Stimulated activated CD8-positive, alpha-beta memory T cell treated with anti-CD3 and anti-CD28 coated beads, Interleukin-4, amount 100 ng/mL, for 4 hours (primary cell): ENCODE data around the gene TSBP1.

Experiments used
- DNase-seq, 2 donors: peaks; one replicate each; pipeline ENCODE4 v3.0.0-alpha.2; 2020; ENCODE audit warnings: low read depth in 2 of 2, low spot score in 1 of 2

Gene TSBP1

DNA sequence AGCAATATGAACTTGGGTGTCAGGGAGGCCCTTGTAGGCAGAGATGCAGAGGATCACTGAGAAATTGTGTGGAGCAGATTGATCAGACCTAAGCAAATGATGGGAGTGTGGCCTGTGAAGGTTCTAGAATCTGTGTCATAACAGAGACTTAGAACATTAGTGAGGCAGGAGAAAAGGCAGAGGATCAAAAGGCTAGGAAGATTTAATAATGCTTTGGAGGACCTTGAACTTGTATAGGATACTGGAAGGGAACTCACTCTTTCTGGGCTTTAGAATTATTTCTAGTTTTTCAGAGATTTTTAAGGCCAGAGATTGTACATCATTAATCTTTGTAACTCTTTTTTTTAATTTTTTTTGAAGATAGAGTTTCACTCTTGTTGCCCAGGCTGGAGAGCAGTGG, at the start of gene TSBP1:
Gene TSBP1 (minus strand): TSS at position 101 of the 400 bp plus-strand sequence. CDS start 197 bp downstream, outside the sequence.
- no peak for DNase-seq

DNA sequence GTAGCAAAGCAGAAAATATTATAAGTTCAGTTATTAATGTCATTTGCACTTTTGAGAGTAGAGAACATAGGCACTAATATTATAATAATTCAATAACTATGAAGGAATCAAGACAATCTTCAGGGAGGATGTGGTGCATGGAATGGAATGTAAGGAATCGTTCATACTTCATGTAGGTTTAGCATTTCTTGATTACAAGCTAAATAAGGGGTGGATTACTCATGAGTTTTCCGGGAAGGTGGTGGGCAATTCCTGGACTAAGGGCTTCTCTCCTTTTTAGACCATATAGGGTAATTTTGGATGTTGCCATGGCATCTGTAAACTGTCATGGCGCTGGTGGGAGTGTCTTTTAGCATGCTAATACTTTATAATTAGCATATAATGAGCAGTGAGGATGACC, 44.3 kb upstream of the TSBP1 start:
- DNase-seq = no peak

DNA sequence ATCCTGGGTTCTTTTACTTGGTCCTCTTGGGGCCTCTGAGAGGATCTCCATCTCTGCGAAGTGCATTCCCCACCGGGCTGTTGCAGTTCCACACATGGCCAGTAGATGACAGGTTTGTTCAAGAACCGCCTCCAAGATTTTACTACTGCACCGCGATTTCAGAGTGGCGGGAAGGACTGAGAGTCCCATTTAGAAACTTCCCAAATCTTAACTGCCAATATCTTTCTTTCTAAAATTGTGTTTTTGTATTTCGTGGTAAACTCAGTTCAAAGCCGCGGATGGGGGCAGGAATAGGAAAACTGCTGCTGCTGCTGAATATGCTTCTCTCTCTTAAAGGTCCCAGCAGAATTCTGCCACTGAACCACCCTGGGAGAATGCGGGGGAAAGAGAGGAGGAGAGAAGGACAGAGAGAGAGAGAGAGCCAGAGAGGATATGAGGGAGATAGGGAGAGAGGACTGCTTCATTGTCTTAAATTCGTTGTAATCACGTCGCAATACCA, 43.9 kb upstream of the TSBP1 start:
- peak; percentile 43 to 68 for DNase-seq

DNA sequence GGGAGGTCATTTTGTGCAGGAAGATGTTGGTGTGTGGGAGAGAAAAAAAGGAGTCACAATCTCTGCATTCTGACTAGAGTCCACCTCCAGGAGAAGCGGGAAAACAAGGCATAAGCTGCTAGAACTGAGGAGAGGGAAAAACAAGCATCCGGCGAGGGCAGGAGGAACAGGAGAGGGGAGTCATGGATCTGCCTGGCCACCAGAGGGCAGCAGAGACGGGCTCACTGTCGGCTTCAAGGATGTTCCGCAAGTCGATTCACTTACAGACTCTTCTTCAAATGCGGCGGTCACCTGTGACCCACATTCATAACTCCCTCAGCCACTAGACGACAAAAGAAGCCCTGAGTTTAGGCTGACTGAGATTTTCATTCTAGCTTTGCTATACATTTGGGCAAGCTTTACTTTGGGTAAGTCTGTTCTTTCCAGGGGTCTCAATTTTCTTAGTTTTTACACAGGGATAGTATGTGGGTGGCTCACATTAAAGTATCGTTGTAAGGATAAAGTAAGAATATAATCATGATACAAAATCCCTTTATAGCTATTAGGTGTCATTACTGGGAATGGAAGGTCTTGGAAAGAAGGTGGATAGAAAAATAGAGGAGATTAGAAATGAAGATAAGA, 41.8 kb upstream of the TSBP1 start:
- peak; percentile 70 to 73 for DNase-seq

DNA sequence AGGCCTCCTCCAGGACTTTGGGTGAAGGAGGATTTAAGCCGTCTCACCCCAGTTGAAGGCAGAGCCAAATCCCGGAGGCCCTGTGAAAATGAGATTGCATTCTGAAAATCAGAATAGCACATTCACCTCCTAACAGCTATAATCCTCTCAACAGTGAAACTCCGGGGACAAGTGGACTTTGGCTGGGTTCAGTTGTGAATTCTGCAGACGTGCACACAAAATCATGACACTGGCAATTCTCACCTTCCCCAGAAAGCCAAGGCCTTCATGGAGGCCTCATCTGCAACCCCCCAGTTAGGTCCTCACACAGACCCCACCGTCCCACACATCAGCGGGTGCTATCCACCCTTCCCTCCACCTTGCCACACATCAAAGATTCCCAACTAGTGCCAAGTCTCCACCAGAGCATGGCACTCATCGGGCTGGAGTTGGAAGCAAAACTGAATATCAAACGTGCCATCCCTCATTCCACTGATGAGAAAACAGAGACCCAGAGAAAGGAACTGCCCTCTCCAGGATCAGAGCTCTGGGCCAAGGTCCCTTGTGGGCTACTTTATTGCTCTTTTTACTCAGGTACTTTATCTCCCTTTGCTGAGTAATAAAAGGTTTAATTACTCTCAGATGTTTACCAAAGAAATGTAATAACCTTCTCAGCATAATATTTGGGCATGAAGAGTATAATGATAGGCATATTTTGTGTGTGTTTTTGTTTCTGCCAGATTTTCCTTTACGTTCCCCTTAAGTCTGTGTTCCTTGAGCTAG, 40.0 kb upstream of the TSBP1 start:
- DNase-seq = no peak

GRCh38 chr6:32410906-32411305, 39.2 kb upstream of the TSBP1 start:
- no peak for DNase-seq

DNA sequence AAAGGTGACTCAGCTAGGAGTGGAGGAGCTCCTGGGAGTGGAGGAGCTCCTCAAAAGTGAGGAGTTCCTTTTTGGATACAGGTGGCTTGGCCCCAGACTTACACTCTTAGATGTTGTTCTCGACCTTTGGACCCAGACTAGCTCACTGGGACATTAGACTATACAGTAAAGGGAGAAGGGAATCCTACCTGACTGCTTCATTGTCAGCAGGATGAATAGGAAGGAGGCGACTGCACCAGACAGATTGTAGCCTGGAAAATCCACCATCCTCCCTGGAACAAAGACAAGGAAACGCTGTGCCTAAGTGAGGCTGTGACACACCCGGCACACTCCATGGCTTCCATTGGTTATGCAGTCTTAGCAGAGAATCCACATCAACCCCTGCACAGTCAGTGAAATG, 35.2 kb upstream of the TSBP1 start, which contains the start of gene BTNL2:
Gene BTNL2 (minus strand): TSS at position 325 of the 400 bp plus-strand sequence. CDS start 58 bp downstream, at position 267.
- no peak for DNase-seq

DNA sequence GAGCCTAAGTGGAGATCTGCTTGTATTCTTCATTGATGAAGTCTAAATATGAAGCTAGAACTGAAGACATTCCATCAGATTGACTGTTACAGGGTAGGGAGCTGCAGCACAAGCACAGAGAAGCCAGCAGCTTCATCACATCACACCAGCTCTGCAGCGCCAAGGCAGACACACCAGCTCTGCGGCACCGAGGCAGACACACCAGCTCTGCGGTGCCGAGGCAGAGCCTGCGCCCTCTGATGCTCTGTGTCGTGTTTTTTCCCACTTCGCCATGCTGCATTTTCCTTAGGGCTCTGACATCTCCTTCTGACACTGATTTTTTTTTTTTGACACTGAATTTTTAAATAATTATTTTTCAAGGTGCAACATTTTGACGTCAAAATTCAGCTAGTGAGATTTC, 34.5 kb upstream of the TSBP1 start:
- DNase-seq = no peak

DNA sequence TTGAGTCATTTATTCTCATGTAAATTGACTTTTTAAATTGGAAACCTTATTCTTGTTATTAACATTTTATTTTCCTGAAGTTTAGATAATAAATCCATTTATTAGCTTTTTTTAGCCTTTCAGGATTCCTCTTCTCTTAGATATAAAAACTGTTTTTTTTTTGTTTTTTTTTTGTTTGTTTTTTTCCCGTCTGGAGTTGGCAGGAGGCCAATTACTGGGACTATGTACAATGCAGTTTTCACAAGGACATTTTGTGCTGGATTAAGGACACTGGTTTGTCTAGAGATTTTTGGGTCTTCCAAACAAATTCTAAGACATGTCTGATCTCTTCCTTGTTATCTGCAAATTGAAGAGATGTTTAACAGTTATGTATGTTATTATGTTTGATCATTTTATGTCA, 34.0 kb upstream of the TSBP1 start:
- DNase-seq = no peak

DNA sequence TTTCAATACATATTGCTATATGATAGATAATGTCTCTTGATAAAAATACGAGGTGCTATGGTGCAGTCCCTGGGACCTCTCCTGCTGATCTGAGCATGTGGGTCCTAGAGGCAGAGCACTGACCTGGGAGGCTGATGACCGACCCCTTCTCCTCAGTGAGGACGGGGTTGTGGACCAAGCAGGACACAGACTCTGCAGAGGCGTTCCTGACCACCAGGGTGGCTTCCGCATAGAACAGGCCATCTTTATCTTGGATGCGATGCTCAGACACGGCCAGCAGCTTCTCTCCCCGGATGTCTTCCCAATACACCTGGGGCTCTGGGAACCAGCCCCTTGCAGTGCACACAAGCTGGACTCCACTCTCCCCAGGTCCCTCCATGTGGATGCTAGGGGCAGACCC, 31.1 kb upstream of the TSBP1 start:
- DNase-seq = no peak

GRCh38 chr6:32401284-32401963, 29.7 kb upstream of the TSBP1 start:
- no peak for DNase-seq

- DNase-seq = no peak
Observed at GRCh38 chr6:32397252-32397920, 25.7 kb upstream of the TSBP1 start.

GRCh38 chr6:32396028-32396427, 24.3 kb upstream of the TSBP1 start:
- no peak for DNase-seq

- DNase-seq = no peak
Observed at GRCh38 chr6:32393665-32394420, 22.1 kb upstream of the TSBP1 start.

- DNase-seq = no peak
Observed at GRCh38 chr6:32391505-32391904, 19.8 kb upstream of the TSBP1 start.

DNA sequence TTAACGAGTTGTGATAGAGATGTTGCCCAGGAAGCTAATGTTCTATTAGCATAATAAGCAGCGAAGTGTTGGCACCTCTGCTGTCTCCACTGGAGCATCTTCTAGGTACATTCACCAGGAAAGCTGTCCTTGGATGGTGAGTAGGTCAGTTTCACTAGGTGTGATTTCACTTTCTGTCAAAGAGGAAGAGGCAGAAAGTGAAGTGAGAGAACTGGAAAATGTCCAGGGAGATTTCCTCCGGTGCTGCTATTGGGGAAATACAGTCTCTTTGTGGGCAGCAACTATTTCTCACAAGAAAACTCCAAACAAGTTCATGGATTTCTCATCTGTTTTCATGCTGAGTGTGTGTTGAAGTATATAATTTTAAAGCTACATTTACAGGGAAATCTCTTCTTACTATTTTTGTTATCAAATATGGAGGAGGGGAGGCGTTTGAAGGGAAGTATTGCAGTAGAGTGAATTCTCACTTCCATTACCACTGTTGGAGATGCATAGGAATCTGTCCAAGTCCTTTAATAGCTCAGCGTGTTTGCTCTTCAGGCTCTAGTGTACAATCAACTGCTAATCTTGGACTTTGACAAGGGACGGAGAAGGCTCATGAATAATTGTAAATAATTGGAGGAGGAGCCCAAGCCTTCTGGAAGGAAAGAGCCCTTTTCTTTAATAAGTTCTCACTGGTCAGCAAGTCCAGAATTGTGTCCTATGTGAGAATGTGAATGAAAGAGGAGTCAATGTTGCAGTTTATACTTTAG, 16.1 kb upstream of the TSBP1 start:
- no peak for DNase-seq

GRCh38 chr6:32386040-32386439, 14.3 kb upstream of the TSBP1 start:
- DNase-seq = no peak

GRCh38 chr6:32382757-32383420, 11.2 kb upstream of the TSBP1 start:
- DNase-seq = no peak

- no peak for DNase-seq
Observed at GRCh38 chr6:32379545-32379944, 7.8 kb upstream of the TSBP1 start.
